Effector memory CD8-positive, alpha-beta T cell (primary cell): Measurements from ENCODE around the gene MID1IP1.

Experiments used
- ATAC-seq: fragments of 150-1000 bp; cut with Tn5 transposase; replicated peaks from 2 replicates; pipeline ENCODE4 v1.10.0; 2021; ENCODE audit warnings: mild to moderate bottlenecking, moderate library complexity
- DNase-seq, 3 experiments: peaks; one replicate each; pipeline ENCODE4 v3.0.0; 2021
- H3K27ac Mint-ChIP-seq, 2 donors: one replicate each; pipeline ENCODE4 v1.8.0; 2022; ENCODE audit warnings: mild to moderate bottlenecking in 2 of 2, mixed read lengths in 2 of 2, moderate library complexity in 2 of 2
- H3K27me3 Mint-ChIP-seq, 2 donors: one replicate each; pipeline ENCODE4 v1.8.0; 2022; ENCODE audit warnings: mixed read lengths in 2 of 2
- H3K36me3 Mint-ChIP-seq: one replicate; pipeline ENCODE4 v1.8.0; 2022; ENCODE audit warnings: mild to moderate bottlenecking, moderate library complexity, mixed read lengths; ENCODE audit not compliant: insufficient read depth
- H3K4me1 Mint-ChIP-seq, 2 donors: one replicate each; pipeline ENCODE4 v1.8.0; 2022; ENCODE audit warnings: low read depth in 2 of 2, mixed read lengths in 2 of 2
- H3K4me3 Mint-ChIP-seq, 2 donors: one replicate each; pipeline ENCODE4 v1.8.0; 2022; ENCODE audit warnings: mild to moderate bottlenecking in 2 of 2, mixed read lengths in 2 of 2, moderate library complexity in 2 of 2
- H3K9me3 Mint-ChIP-seq, 2 donors: one replicate each; pipeline ENCODE4 v1.8.0; 2022; ENCODE audit warnings: mixed read lengths in 2 of 2
- total RNA-seq, 9 experiments: gene quantifications; one replicate each; lab custom pipeline; 2026; lab: John Stamatoyannopoulos, UW

Gene MID1IP1
- total RNA-seq: 41.0 to 79.6 (median 60.8) reads per million in 9 experiments

GRCh38 chrX:38800981-38801845 lies at the start of gene MID1IP1:
Gene MID1IP1, plus strand, starts transcription at chrX:38801459. Its CDS starts 3,488 bp downstream, at chrX:38804947.
- peak; percentile 57 for ATAC-seq

DNA sequence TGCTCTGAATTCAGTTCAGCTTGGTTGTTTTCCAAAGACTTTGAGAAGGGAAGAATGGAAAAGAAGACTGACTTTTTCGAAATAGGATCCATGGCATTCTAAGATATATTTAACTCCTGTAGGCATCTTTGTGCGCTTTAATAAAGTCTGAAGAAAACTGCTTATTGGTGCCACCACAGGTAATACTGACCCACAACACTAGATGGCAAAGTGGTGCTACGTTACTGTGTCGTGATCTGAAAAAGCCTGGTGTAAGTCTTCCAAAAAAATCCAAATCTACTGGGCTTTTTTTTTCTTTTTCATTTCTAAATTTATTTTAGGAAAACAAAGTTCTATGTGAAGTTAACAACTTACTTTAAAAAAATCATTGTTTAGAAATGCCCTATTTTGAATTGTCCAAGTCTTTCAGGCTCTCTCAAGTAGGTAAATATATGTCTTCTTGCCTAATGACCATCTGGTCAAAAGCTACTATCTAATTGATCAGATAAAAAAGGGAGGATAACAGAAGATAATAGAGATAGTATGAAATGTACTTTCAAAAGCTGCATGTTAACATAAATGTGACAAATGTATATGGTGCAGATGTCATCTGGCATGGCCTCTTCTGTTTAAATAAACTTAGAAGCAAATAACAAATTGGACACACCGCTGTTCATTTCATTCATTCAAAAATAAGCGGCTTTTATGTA lies 47.0 kb upstream of the MID1IP1 start:
- Mint-ChIP-seq H3K27me3 (peaks cover 19 to 20% of the 10 kb centered on the region in 2 donors), H3K9me3 (no peaks in the 10 kb centered on the region), H3K4me1 (no peaks in the 10 kb centered on the region), H3K4me3 (no peak overlapping the region), H3K27ac (no peak overlapping the region), H3K36me3 (no peaks in the 10 kb centered on the region)
- ATAC-seq: no peak
- DNase-seq: peak; percentile 1 to 27 (median 15)

More at GRCh38 chrX:38800981-38801845, at the start of gene MID1IP1:
- Mint-ChIP-seq H3K27me3 (no peaks in the 10 kb centered on the region), H3K27ac (peak within 1 kb of the TSS; percentile 92 to 96), H3K9me3 (no peaks in the 10 kb centered on the region), H3K4me1 (peaks cover 11 to 15% of the 10 kb centered on the region in 2 donors), H3K4me3 (peak within 1 kb of the TSS; percentile 95 to 96), H3K36me3 (peaks cover 28% of the 10 kb centered on the region)
- DNase-seq: peak; percentile 26 to 53 (median 51)

DNA sequence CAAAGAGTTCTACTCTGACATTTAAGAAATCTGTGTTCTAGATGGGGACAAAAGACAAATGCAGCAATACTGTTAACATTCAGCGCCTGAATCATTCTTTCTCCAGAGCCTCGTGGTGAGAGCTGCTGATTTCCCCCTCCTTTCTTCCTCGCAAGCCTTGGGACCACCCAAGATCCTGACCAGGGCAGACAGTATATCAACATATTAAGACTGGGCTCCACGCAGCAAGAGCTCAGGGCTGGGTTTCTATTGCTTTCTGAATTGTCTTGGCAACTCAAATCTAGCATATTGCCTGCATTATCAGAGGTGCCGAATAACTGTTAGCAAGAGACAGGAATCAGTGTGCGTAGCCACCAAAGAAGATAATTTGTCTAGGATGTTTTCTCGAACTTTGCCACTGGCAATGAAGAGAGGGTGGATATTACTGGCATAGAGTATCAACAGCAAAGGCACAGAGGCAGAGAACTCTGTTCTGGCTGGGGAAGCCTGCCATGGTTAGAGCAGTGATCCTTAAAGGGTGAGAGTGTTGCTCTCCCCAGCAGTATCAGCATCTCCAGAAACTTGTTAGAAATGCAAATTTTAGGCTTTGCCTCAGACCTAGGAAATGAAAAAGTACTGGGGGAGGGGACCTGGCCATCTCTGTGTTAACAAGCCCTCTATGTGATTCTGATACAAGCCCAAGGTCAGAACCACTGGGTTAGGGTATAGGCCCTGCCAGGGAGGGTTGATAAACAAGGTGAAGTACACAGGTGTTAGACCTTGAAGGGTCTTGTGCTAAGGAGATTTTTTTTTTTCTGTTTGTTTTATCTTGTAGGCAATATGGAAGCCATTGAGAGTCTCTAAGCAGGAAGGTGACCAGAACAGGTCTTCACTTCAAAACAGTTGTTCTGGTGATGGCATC lies 46.2 kb upstream of the MID1IP1 start:
- no peak overlapping the region for H3K27ac Mint-ChIP-seq
- H3K36me3 Mint-ChIP-seq: no peaks in the 10 kb centered on the region
- no peak for ATAC-seq
- no peak for DNase-seq
- no peaks in the 10 kb centered on the region for H3K4me1 Mint-ChIP-seq
- H3K27me3 Mint-ChIP-seq: peaks cover 20 to 22% of the 10 kb centered on the region in 2 donors
- H3K4me3 Mint-ChIP-seq: no peak overlapping the region
- H3K9me3 Mint-ChIP-seq: no peaks in the 10 kb centered on the region

DNA sequence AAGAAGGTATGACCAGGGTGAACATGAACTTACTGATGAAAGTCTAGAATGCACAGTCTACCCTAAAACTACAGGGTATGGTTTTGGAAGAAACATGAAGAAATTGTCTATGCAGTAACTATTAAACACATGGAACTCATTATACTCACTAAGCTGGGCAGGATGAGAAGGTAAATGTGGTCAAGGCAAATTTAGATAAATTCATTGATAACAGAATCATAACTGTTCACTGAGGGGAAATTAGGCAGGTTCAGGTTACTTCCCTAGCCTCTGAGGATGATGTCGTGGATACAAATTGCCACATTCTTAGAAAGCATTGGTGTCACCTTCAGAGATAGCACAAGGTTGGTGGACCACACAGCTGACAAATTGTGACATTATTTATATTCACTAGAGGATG lies 40.4 kb upstream of the MID1IP1 start:
- Mint-ChIP-seq H3K4me1 (no peaks in the 10 kb centered on the region), H3K27me3 (peaks cover 18 to 26% of the 10 kb centered on the region in 2 donors), H3K36me3 (no peaks in the 10 kb centered on the region), H3K9me3 (no peaks in the 10 kb centered on the region), H3K27ac (no peak overlapping the region), H3K4me3 (no peak overlapping the region)
- ATAC-seq: no peak
- DNase-seq: no peak

DNA sequence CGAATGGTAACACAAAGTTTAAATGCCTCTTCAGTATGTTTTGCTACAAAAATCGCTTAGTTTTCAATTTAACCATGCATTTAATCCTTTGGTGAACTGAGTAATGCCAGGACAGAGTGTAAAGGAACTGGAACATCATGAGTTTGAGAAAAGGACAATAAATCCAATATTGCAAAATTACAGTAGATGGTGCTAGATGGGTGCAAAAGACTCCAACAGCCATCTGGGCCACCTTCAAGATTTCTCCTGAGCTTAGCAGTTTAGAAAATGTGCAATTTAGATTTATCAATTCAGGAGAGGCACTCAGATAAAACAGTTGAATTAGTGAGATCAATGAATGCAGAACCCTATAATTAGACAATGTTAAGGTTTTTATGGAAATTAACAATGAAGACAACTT lies 33.2 kb upstream of the MID1IP1 start:
- Mint-ChIP-seq H3K27ac (no peak overlapping the region), H3K27me3 (peaks cover 5% of the 10 kb centered on the region in 2 donors), H3K4me1 (no peaks in the 10 kb centered on the region), H3K36me3 (no peaks in the 10 kb centered on the region), H3K4me3 (no peak overlapping the region), H3K9me3 (no peaks in the 10 kb centered on the region)
- ATAC-seq (no peak), DNase-seq (peak in 1 of 3 experiments; percentile 1)

DNA sequence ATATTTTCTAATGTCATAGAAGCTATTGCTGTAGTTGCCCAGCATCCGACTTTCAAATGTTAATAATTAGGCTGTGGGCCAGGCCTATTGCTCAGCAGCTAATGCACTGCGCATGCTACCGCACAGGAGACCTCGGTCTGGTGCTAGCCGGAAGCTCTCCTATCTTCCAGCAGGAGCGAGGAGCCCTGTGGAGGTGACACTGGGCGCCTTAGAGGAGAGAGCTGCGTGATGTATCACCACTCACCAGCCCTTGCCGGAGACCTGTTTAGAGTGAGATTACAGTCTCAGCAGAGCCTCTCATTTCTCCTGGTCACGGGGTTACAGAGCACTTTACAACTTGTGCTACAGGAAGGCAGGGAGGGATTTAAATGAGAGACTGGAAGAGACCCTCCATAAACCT lies 31.1 kb upstream of the MID1IP1 start:
- no peaks in the 10 kb centered on the region for H3K9me3 Mint-ChIP-seq
- no peak overlapping the region for H3K4me3 Mint-ChIP-seq
- H3K36me3 Mint-ChIP-seq: no peaks in the 10 kb centered on the region
- H3K4me1 Mint-ChIP-seq: no peaks in the 10 kb centered on the region
- DNase-seq (no peak), ATAC-seq (no peak)
- H3K27ac Mint-ChIP-seq: no peak overlapping the region
- peaks cover 6 to 9% of the 10 kb centered on the region in 2 donors for H3K27me3 Mint-ChIP-seq

DNA sequence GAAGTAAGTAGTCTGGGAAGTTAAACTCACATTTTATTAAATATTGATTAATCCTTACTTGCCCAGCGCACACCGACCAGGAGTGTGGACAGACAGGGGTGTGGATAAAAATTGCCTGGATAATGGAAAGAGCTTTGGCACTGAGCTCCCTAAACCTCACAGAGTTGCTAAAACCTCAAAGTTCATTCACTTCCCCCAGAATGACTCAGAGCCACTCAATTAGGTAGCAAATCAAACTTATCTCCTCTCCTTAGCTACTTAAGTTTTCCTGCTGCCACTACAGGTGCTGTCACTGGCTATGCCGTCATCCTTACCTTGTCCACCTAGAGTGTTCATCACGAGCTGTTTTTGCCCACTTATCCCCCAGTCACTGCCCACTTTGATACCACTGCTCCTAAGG lies 27.0 kb upstream of the MID1IP1 start:
- Mint-ChIP-seq H3K9me3 (no peaks in the 10 kb centered on the region), H3K4me1 (no peaks in the 10 kb centered on the region), H3K36me3 (no peaks in the 10 kb centered on the region), H3K27ac (no peak overlapping the region), H3K27me3 (peaks cover 6 to 9% of the 10 kb centered on the region in 2 donors), H3K4me3 (no peak overlapping the region)
- DNase-seq: no peak
- ATAC-seq: no peak

DNA sequence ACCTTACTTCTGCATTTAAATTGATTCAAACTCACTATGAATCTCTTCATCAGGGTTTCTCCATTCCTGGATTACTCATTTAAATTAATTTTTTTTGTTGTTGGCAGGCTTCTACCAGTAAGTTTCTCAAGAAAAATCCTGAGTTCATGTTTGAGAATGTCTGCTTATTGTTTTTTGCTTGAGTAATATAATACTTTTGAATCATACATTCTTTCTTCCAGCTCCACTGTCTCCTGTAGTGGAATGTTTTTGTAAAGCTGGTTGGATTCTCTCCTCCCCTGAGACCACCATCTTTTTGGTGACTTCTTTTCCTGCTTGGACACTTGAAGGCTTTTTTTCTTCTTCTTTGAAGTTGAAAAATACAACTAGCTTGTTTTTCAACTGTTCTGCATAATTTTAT lies 4.3 kb upstream of the MID1IP1 start:
- no peak for DNase-seq
- Mint-ChIP-seq H3K36me3 (peaks cover 6% of the 10 kb centered on the region), H3K9me3 (no peaks in the 10 kb centered on the region), H3K27ac (no peak overlapping the region), H3K4me1 (peaks cover 0 to 5% of the 10 kb centered on the region in 2 donors), H3K27me3 (no peaks in the 10 kb centered on the region), H3K4me3 (no peak overlapping the region)
- ATAC-seq: no peak

GRCh38 chrX:38798956-38799355 lies 2.3 kb upstream of the MID1IP1 start:
- Mint-ChIP-seq H3K4me3 (no peak overlapping the region), H3K4me1 (peaks cover 9 to 10% of the 10 kb centered on the region in 2 donors), H3K27ac (no peak overlapping the region), H3K9me3 (no peaks in the 10 kb centered on the region), H3K36me3 (peaks cover 10% of the 10 kb centered on the region), H3K27me3 (no peaks in the 10 kb centered on the region)
- ATAC-seq: no peak
- DNase-seq: no peak

GRCh38 chrX:38799995-38800580 lies 1.2 kb upstream of the MID1IP1 start:
- H3K27ac Mint-ChIP-seq: peak overlapping the region in 1 of 2 donors; percentile 19

GRCh38 chrX:38803243-38803587 lies 2.0 kb downstream of the MID1IP1 start:
- Mint-ChIP-seq H3K36me3 (peaks cover 28% of the 10 kb centered on the region), H3K4me1 (peaks cover 11 to 15% of the 10 kb centered on the region in 2 donors), H3K27ac (peak overlapping the region; percentile 92 to 95), H3K9me3 (no peaks in the 10 kb centered on the region), H3K27me3 (no peaks in the 10 kb centered on the region), H3K4me3 (peak overlapping the region; percentile 95 to 96)
- ATAC-seq (no peak), DNase-seq (no peak)

More at GRCh38 chrX:38799995-38800580, 1.2 kb upstream of the MID1IP1 start:
- peaks cover 17% of the 10 kb centered on the region for H3K36me3 Mint-ChIP-seq
- no peak for DNase-seq
- no peaks in the 10 kb centered on the region for H3K27me3 Mint-ChIP-seq
- H3K4me1 Mint-ChIP-seq: peaks cover 9 to 10% of the 10 kb centered on the region in 2 donors
- ATAC-seq: no peak
- no peak overlapping the region for H3K4me3 Mint-ChIP-seq
- H3K9me3 Mint-ChIP-seq: no peaks in the 10 kb centered on the region

DNA sequence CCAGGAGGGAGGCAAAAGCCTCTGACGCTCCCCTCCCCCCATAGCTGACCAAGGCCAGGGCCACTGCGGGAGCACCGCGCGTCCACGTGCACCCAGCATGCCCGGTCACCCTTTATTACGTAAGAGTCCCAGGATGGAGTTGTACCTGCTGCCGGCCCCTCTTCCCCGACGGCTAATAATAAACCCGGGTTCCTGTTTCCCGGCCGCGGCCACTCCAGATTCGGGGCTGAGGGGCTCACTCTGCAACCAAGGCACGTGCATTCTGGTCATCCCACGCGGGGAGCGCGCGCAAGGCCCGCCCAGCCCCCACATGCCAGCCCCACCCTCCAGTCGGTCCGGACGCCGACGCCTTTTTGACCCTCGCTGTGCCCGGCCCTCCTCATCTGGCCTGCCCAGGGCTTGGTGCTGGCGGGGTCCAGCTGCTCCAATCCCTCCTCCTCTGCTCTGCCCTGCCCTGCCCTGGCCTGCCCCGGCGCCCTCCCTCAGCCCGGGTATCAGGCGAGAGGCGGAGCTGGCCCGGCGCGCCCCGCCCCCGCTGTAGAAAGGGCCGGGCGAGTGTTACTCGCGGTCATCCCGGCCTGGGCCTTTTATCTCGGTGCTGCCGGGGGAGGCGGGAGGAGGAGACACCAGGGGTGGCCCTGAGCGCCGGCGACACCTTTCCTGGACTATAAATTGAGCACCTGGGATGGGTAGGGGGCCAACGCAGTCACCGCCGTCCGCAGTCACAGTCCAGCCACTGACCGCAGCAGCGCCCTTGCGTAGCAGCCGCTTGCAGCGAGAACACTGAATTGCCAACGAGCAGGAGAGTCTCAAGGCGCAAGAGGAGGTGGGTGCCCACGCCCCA lies 2.6 kb downstream of the MID1IP1 start:
- H3K4me1 Mint-ChIP-seq: peaks cover 13 to 15% of the 10 kb centered on the region in 2 donors
- H3K36me3 Mint-ChIP-seq: peaks cover 28% of the 10 kb centered on the region
- peak; percentile 48 to 55 (median 53) for DNase-seq
- peak overlapping the region; percentile 92 to 95 for H3K27ac Mint-ChIP-seq
- no peaks in the 10 kb centered on the region for H3K27me3 Mint-ChIP-seq
- peak; percentile 59 for ATAC-seq
- H3K4me3 Mint-ChIP-seq: peak overlapping the region; percentile 95 to 96
- H3K9me3 Mint-ChIP-seq: no peaks in the 10 kb centered on the region
